Middle frontal gyrus (tissue), 1 donor: ENCODE measurements around the gene OSM.

ENCODE experiments used
- DNase-seq: peaks from one replicate; pipeline ENCODE4 v3.0.0-alpha.2; 2015; ENCODE audit warnings: low spot score; ENCODE audit errors: extremely low spot score

OSM gene

DNA sequence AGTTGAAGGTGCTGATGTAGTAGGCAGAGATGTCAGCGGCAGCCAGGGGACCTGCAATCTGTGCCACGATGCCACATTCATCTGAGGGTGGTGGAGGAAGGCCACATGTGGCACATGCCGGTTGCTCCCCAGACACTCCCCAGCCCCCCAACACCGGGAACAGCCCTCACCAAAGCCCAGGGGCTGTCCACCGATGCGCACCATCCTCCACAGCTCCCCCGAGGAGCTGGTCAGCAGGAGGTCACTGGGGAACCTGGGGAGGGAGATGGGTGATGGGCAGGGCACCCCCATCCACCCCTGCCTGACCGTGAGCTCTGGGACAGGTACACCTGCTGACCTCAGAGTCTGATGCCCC is 19.2 kb upstream of the OSM start:
- DNase-seq = no peak

DNA sequence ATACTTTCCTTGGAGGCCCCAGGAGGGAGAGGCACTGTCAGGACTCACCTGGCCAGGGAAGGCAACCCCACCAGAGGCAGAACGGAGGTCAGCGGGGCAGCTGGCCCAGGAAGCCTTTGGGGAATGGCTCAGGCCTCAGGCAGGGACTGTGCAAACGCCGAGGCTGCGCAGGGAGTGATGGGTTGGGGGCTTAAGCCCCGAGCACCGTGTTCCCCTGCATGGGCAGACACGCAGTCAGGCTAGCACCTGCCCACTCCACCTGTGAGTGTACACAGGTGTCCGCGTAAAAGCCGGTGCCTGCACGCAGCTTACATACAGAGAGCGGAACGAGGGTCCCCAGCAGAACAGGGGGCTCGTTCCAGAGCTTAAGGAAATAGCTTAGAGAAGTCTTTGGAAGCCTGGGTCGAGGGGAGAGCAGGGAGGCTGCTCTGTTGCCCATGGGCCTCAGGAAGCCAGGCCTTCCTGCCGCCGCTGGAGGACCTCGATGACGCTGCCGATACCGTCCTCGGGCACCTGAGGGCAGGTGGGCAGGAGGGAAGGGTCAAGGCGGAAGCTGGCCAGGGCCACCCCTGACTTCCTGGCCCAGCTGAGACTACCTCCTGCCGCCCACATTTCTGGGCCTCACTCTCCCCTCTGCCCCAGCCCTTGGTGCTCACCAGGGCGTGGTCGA is 18.7 kb upstream of the OSM start:
- DNase-seq = no peak

DNA sequence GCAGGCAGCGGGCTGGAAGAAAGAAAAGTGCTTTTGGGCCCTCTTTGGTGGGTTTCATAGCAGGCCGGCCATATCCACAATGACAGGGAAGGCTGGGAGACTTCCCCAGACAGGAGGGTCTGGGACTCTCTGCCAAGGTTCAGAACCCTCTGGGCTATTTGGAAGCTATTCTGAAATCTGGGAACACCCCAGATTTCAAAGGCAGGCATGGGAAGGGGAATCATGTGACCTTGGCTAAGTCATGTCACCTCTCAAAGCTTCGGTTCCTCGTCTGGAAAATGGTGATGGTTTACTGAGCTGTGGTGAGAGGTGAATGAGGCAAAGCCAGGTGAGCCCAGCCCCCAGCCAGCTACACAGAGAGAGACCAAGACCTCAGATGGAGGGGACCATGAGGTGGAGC is 18.0 kb upstream of the OSM start:
- DNase-seq = no peak

GRCh38 chr22:30284172-30284571 is 17.5 kb upstream of the OSM start:
- no peak for DNase-seq

GRCh38 chr22:30283342-30283741 is 16.7 kb upstream of the OSM start:
- DNase-seq = no peak

GRCh38 chr22:30282616-30283046 is 16.0 kb upstream of the OSM start:
- no peak for DNase-seq

GRCh38 chr22:30280505-30280904 is 13.9 kb upstream of the OSM start:
- no peak for DNase-seq

GRCh38 chr22:30279932-30280331 is 13.3 kb upstream of the OSM start:
- no peak for DNase-seq

- DNase-seq = no peak
Observed at GRCh38 chr22:30279046-30279788, 12.6 kb upstream of the OSM start.

DNA sequence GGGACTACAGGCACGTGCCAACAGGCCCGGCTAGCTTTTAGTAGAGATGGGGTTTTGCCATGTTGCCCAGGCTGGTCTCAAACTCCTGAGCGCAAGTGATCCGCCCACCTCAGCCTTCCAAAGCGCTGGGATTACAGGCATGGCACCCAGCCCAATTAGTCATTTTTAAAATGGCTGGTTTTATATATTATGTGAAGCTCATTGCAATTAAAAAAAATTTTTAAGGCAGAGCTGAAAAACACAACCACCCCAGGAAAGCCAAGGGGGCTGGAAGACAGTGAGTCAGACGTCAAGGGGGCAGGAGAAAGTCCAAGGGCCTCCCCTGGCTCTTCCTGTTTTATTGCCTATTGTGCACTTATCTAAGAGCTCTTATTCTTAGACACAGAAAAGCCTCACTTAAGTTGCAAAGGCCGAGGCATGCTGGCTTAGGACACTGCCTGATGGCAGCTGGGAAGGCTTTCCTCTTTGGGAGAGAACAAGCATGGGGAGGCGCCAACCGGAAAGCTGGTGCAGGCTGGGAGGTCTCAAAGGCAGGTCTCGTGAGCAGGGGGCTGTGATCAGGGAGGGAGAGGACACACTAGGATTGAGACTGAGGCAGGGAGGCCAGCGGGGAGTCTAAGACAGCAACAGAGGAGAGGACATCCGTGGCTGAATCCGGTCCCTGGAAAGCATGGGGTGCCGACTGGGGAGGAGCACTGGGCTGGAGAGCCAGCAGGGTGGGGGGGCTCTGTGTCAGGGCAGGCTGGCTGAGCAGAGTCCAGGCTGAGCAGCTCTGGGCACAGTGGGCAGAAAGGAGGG is 11.1 kb upstream of the OSM start:
- DNase-seq = no peak

DNA sequence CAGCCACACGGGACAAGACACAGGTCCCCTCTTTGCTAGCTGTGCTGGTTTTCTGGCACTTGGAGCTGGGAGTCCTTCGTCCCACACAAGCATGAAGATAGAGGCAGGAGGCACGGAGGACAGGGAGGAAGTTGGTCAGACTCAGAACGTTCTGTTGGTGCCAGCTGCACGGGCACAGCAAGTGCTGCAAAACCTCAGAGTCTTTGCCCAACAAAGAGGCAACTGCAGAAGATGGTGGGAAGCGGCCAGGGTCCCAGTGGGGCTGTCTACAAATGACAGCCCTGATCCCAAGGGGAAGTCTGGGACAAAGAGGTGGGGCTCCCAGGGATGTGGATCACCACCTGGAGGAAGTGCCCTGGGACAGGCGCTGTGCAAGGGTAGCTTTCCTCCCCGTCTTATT is 9.4 kb upstream of the OSM start:
- DNase-seq = no peak

DNA sequence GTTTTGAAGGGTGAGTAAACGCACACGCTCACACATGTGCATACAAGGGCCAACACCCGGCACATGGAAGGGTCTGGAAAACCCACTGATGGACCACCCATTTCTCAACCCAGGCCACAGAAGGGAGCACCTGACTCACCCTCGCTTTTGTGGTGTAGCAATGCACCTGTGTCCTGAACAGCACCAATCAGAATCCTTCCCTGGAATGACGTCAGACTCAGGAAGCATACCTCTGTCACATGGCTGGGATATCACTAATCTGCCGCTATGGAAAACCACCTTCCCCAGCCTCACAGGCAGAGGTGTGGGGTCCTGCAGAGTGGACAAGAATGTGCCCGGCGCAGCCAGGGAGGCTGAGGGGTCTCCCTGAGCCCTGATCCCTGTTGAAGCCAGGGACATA is 9.0 kb upstream of the OSM start:
- DNase-seq = no peak

- no peak for DNase-seq
Observed at GRCh38 chr22:30274437-30274812, 7.8 kb upstream of the OSM start.

GRCh38 chr22:30273711-30274436 is 7.2 kb upstream of the OSM start:
- DNase-seq = no peak

GRCh38 chr22:30272781-30273601 is 6.3 kb upstream of the OSM start:
- DNase-seq = no peak

GRCh38 chr22:30270832-30271231 is 4.2 kb upstream of the OSM start:
- DNase-seq = no peak

GRCh38 chr22:30268331-30268730 is 1.7 kb upstream of the OSM start:
- no peak for DNase-seq

- no peak for DNase-seq
Observed at GRCh38 chr22:30267382-30268302, 991 bp upstream of the OSM start.

GRCh38 chr22:30265823-30266444 is 717 bp downstream of the OSM start:
- no peak for DNase-seq
